Endodermal cell (in vitro differentiated cells): ENCODE measurements around the gene ZNF672. TPM values are rescaled to one million over a fixed set of nuclear protein-coding genes. Genes with fewer than 3 reads are reported as not detected.

Source experiments
- DNase-seq: peaks from one replicate; pipeline ENCODE4 v3.0.0-alpha.2; 2017
- H3K27ac ChIP-seq: 2 replicates; pipeline ENCODE4 v1.5.1; 2013; ENCODE audit warnings: mild to moderate bottlenecking, low read depth, low read length, moderate library complexity
- H3K27me3 ChIP-seq: 2 replicates; pipeline ENCODE4 v1.6.1; 2013; ENCODE audit warnings: mild to moderate bottlenecking, low read length, moderate library complexity; ENCODE audit not compliant: insufficient read depth, control insufficient read depth, poor library complexity, severe bottlenecking
- H3K36me3 ChIP-seq: 2 replicates; pipeline ENCODE4 v1.7.0; 2013; ENCODE audit warnings: mild to moderate bottlenecking, low read length, moderate library complexity; ENCODE audit not compliant: control insufficient read depth, insufficient read depth
- H3K4me1 ChIP-seq: one replicate; pipeline ENCODE4 v1.7.0; 2013; ENCODE audit warnings: low read length; ENCODE audit not compliant: control insufficient read depth, insufficient read depth
- H3K4me3 ChIP-seq: 2 replicates; pipeline ENCODE4 v1.5.1; 2013; ENCODE audit warnings: mild to moderate bottlenecking, low read length, moderate library complexity
- H3K9ac ChIP-seq: 2 replicates; pipeline ENCODE4 v1.6.1; 2013; ENCODE audit warnings: mild to moderate bottlenecking, low read length, moderate library complexity; ENCODE audit not compliant: poor library complexity, severe bottlenecking; ENCODE audit errors: extremely low read depth
- H3K9me3 ChIP-seq: 2 replicates; pipeline ENCODE4 v1.6.1; 2013; ENCODE audit warnings: mild to moderate bottlenecking, low read length, moderate library complexity; ENCODE audit not compliant: control insufficient read depth
- H3K27ac Mint-ChIP-seq: 2 replicates; pipeline ENCODE4 v1.8.0; 2020; ENCODE audit warnings: mixed read lengths
- H3K27me3 Mint-ChIP-seq: 2 replicates; pipeline ENCODE4 v1.8.0; 2021; ENCODE audit warnings: mild to moderate bottlenecking, mixed read lengths; ENCODE audit not compliant: insufficient read depth
- H3K36me3 Mint-ChIP-seq: 2 replicates; pipeline ENCODE4 v1.8.0; 2020; ENCODE audit warnings: low read depth, mixed read lengths
- H3K4me1 Mint-ChIP-seq: 2 replicates; pipeline ENCODE4 v1.8.0; 2020; ENCODE audit warnings: mixed read lengths
- H3K4me3 Mint-ChIP-seq: 2 replicates; pipeline ENCODE4 v1.8.0; 2020; ENCODE audit warnings: mild to moderate bottlenecking, moderate library complexity, mixed read lengths
- H3K9me3 Mint-ChIP-seq: 2 replicates; pipeline ENCODE4 v1.8.0; 2020; ENCODE audit warnings: mild to moderate bottlenecking, mixed read lengths
- WGBS, 2 experiments: methylation state at CpG; one replicate each; pipeline versions ENCODE4 v1.1.5 to v1.1.7; 2013; ENCODE audit warnings: missing lambda C conversion rate in 2 of 2, mixed read lengths in 1 of 2; ENCODE audit not compliant: insufficient coverage in 1 of 2, insufficient read length in 1 of 2; 5-methylcytosine and 5-hydroxymethylcytosine counted together
- microRNA-seq: library from miRNA; unstranded; fragments of <30 nt; microRNA quantifications from one replicate; pipeline ENCODE4 v1.2.0, GENCODE V29; 2020; ENCODE audit warnings: borderline microRNAs expressed
- total RNA-seq, 2 donors: library from RNA; stranded (reverse); fragmentation: NEBNext Ultra II Directional in 1 of 2; extraction: Animal tissue kit (Norgen Biotek cat#: 25700) in 1 of 2; gene quantifications; 2 replicates in 1 of 2; 3 replicates in 1 of 2; pipeline ENCODE4 v1.2.1, GENCODE V29; 2021
- TF ChIP-seq, protein P1 (sequence below): fragments of 200-600 bp; sonication (generic); conservative IDR thresholded peaks from 2 replicates; pipeline ENCODE4 v1.5.0; 2021; ENCODE audit warnings: antibody characterized with exemption, mild to moderate bottlenecking

The ZNF672 gene
- total RNA-seq, 2 donors from 2014 or later, result 33.6 to 40.5 TPM

DNA sequence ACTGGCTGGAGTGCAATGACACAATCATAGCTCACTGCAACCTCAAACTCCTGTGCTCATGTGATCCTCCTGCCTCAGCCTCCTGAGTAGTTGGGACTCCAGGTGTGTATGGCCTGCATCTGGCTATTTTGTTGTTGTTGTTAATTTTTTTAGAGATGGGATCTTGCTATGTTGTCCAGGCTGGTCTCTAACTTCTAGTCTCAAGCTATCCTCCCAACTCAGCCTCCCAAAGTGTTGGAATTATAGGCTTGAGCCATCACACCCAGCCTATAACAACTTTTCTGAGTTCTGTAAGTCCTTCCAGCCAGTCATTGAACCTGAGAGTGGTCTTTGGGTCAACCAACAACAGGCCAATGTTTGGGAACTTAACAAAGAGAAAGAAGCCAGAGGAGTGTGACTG is 56.8 kb downstream of the ZNF672 start:
- no peak overlapping the region for H3K27ac Mint-ChIP-seq
- DNase-seq, result no peak
- Histone ChIP-seq H3K9me3 (no peaks in the 10 kb centered on the region), H3K27ac (no peak overlapping the region), H3K27me3 (no peaks in the 10 kb centered on the region), H3K4me3 (no peak overlapping the region), H3K36me3 (no peaks in the 10 kb centered on the region), H3K9ac (no peak overlapping the region), H3K4me1 (no peaks in the 10 kb centered on the region)
- H3K27me3 Mint-ChIP-seq, result peaks cover 22% of the 10 kb centered on the region
- no peaks in the 10 kb centered on the region for H3K36me3 Mint-ChIP-seq
- TF ChIP-seq, protein P1, sequence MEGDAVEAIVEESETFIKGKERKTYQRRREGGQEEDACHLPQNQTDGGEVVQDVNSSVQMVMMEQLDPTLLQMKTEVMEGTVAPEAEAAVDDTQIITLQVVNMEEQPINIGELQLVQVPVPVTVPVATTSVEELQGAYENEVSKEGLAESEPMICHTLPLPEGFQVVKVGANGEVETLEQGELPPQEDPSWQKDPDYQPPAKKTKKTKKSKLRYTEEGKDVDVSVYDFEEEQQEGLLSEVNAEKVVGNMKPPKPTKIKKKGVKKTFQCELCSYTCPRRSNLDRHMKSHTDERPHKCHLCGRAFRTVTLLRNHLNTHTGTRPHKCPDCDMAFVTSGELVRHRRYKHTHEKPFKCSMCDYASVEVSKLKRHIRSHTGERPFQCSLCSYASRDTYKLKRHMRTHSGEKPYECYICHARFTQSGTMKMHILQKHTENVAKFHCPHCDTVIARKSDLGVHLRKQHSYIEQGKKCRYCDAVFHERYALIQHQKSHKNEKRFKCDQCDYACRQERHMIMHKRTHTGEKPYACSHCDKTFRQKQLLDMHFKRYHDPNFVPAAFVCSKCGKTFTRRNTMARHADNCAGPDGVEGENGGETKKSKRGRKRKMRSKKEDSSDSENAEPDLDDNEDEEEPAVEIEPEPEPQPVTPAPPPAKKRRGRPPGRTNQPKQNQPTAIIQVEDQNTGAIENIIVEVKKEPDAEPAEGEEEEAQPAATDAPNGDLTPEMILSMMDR, result no peak
- H3K9me3 Mint-ChIP-seq, result no peaks in the 10 kb centered on the region
- no peak overlapping the region for H3K4me3 Mint-ChIP-seq
- H3K4me1 Mint-ChIP-seq, result peaks cover 12% of the 10 kb centered on the region

DNA sequence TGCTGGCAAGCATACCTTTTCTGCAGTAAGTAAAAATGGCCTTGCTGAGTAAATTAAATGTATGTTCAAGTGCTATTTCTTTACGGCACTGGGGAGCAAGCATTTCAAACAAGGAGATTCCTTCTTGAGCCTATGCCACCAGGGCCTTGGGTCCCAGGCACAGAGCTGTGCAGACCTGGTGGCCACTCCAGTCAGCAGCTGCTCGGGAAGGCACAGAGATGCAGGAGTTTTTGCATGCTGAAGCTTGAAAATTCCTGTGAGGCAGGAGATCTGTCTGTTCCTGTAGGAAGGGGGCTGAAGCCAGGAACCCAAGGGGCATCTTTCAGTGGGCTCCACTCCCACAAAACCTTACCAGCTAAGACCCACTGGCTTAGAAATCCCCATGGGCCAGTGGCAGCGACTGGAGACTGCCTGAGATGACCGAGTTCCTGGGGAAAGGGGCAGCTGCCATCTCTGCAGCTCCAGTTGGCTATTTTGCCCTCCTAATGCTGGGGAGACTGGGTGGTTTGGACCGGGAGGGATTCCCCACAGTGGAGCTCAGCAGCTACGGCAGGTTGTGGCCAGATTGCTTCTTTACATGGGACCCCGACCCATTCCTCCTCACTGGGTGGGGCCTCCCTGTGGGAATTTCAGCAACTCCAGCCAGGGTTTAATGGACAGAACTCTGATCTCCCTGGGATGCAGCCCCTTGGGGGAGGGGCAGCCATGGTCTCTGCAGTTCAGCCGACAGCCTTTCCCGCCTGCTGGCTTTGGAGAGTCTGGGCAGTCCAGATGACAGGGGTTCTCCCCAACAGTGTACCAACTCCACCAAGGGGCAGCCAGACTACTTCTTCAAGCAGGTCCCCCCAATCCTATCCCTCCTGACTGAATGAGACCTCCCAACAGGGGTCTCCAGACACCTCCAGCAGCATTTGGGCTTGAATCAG is 59.7 kb downstream of the ZNF672 start:
- H3K27ac Mint-ChIP-seq, result no peak overlapping the region
- no peaks in the 10 kb centered on the region for H3K36me3 ChIP-seq
- no peaks in the 10 kb centered on the region for H3K9me3 Mint-ChIP-seq
- H3K9me3 ChIP-seq, result no peaks in the 10 kb centered on the region
- no peak overlapping the region for H3K27ac ChIP-seq
- TF ChIP-seq, protein P1, result no peak
- no peaks in the 10 kb centered on the region for H3K4me1 ChIP-seq
- 86 to 94% methylated on average over 5 to 9 of the region's 9 CpGs for WGBS, 2 experiments
- peaks cover 39% of the 10 kb centered on the region for H3K27me3 Mint-ChIP-seq
- H3K36me3 Mint-ChIP-seq, result no peaks in the 10 kb centered on the region
- H3K4me1 Mint-ChIP-seq, result peaks cover 6% of the 10 kb centered on the region
- no peak overlapping the region for H3K4me3 Mint-ChIP-seq
- peaks cover 8% of the 10 kb centered on the region for H3K27me3 ChIP-seq
- no peak overlapping the region for H3K9ac ChIP-seq
- DNase-seq, result peak; percentile 59
- H3K4me3 ChIP-seq, result no peak overlapping the region

Small RNA genes within 50 kb of the gene (microRNA-seq; reads per million reads assigned to microRNA genes)
- not detected for gene MIR3124

Other genes with a start within 250 kb of the ZNF672 start
- not detected for gene OR2T10, start 240.5 kb upstream of the ZNF672 start, total RNA-seq
- gene OR2T11, start 203.1 kb upstream of the ZNF672 start, total RNA-seq, result not detected
- not detected for gene OR2T35, start 192.9 kb upstream of the ZNF672 start, total RNA-seq
- gene OR2T27, start 182.7 kb upstream of the ZNF672 start, total RNA-seq, result not detected
- not detected for gene OR14I1, start 135.5 kb upstream of the ZNF672 start, total RNA-seq
- not detected for gene LYPD8, start 82.5 kb upstream of the ZNF672 start, total RNA-seq
- 10 to 100 TPM; 27.2 to 30.2 TPM for gene SH3BP5L, start 12.3 kb upstream of the ZNF672 start, total RNA-seq
- 10 to 100 TPM; 47.6 to 50.3 TPM for gene ZNF692, start 20.9 kb downstream of the ZNF672 start, total RNA-seq
- gene PGBD2, start 68.0 kb downstream of the ZNF672 start, total RNA-seq, result 1 to 10 TPM; 4.8 to 7.5 TPM